Measurements from ENCODE around the gene A1CF.

The A1CF gene

DNA sequence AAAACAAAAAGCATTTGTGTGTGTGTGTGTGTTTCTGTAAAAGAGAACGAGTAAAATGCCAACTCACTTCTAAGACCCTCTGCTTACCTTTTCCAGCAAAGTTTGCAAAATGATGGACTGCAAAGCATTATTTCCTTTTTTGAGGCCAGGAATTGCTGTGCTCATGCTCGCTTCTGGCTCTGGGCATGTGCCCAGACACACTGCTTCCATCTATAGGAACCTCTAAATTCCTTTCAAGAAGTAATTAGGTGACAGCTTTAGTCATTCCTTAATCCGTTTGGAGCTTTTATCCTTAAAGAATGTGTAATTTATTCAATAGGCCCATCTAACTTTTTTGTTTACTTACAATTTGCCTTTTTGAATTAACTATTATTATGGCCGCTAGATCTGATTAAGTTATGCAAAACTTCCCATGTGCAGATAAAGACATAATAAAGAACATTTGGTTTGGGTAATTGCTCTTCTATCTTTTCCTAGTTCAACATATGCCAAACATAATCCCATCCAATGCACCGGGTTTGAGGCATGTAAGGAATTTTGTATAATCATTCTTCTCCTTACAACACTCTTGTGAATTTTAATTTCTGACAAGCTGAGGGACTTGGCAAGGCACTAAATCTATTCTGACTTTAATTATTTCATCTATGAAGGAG is 34.7 kb downstream of the A1CF start:
- no peak overlapping the region for H3K4me3 ChIP-seq (ENCODE audit: low read length)
- DNase-seq (ENCODE audit: low read depth): peak; percentile 79
- TF ChIP-seq CTCF (conservative IDR thresholded peaks at IDR 0.05; ENCODE audit: low read depth, low read length): no peak

DNA sequence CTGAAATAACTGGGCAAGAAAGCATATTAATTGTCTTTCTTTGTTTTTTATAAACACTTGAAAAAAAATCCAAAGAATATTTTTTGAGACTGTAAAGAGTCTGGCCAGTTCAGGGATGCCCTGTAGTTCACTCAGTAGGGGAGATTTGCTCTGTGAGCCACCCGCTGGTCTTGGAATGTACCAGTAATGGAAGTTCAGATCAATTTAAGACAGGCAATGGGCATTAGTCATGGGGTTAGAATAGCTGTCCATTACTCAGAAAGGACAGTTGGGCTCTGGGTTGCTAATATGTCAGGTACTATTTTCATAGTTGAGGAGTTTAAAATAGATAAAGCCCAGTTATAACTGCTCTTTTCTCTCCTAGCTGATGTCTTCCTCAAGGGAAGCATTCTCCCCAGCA is 38.7 kb downstream of the A1CF start:
- DNase-seq (ENCODE audit: low read depth): no peak

GRCh38 chr10:50837095-50837494 is 48.3 kb downstream of the A1CF start:
- H3K4me3 ChIP-seq (ENCODE audit: low read length): no peak overlapping the region
- TF ChIP-seq CTCF (conservative IDR thresholded peaks at IDR 0.05; ENCODE audit: low read depth, low read length): no peak
- no peak for DNase-seq (ENCODE audit: low read depth)

More for the DNA sequence above, 38.7 kb downstream of the A1CF start:
- TF ChIP-seq CTCF (conservative IDR thresholded peaks at IDR 0.05; ENCODE audit: low read depth, low read length): no peak
- no peak overlapping the region for H3K4me3 ChIP-seq (ENCODE audit: low read length)

- no peak for DNase-seq (ENCODE audit: low read depth)
- TF ChIP-seq CTCF (conservative IDR thresholded peaks at IDR 0.05; ENCODE audit: low read depth, low read length): no peak
- H3K4me3 ChIP-seq (ENCODE audit: low read length): no peak overlapping the region
Measured at GRCh38 chr10:50832171-50832751, 53.2 kb downstream of the A1CF start.

DNA sequence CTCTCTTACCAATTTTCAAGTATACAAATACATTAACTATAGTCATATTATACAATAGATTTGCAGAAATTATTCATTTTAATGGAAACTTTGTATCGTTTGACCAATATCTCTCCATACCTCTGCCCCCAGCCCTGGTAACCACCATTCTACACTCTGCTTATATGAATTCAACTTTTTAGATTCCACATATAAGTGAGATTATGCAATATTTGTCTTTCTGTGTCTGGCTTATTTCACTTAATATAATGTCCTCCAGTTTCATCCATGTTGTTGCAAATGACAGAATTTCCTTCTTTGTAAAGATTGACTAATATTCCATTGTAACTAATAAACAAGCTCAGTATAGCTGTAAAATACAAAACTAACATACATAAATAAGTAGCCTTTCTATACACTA is 55.4 kb downstream of the A1CF start:
- no peak overlapping the region for H3K4me3 ChIP-seq (ENCODE audit: low read length)
- no peak for DNase-seq (ENCODE audit: low read depth)
- TF ChIP-seq CTCF (conservative IDR thresholded peaks at IDR 0.05; ENCODE audit: low read depth, low read length): no peak

DNA sequence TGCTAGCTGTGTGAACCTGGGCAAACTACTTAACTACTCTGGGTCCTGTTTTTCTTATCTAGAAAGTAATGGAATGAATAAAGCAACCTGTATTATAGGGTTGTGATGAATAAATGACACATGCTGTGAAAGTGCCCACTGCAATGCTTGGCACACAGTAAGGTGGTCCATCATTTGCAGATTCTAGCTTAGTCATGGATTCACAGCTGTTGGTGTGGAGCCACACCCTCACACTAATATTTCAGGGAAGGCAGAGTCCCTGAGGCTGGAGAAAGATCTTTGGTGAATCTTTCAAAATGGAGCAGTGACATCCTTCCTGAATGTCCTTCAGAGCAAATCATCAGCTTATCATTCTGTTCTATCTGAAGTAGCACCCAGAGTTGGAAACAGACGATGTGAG is 60.6 kb downstream of the A1CF start:
- H3K4me3 ChIP-seq (ENCODE audit: low read length): no peak overlapping the region
- no peak for DNase-seq (ENCODE audit: low read depth)
- TF ChIP-seq CTCF (conservative IDR thresholded peaks at IDR 0.05; ENCODE audit: low read depth, low read length): no peak

DNA sequence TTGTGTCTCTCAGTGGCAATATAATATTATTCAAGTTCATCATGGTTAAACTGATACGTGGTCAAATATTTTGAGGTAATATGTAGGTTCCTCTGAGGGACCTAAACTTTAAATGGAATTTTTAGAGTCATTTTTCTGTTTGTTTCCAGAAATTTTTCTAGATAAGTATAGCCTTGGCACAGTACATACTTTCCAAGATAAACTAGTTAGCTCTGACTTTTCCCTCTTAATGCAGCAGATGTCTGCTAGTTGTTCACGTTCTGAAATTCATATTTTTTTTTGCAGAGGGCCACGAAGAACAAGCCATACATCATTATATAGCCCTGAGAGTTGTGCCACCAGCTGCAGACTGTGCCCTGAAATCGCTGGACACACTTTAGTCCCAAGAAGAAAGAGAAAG is 61.6 kb downstream of the A1CF start:
- no peak for DNase-seq (ENCODE audit: low read depth)
- no peak for TF ChIP-seq CTCF (conservative IDR thresholded peaks at IDR 0.05; ENCODE audit: low read depth, low read length)
- no peak overlapping the region for H3K4me3 ChIP-seq (ENCODE audit: low read length)

Data from retinal pigment epithelial cell (primary cell).